SK-N-MC (cell line): ENCODE measurements around the gene PLPPR2.
"Not testable (repeated sequence)": the region's sequence is repeated elsewhere in the genome, so short reads cannot be mapped to it uniquely, and the experiment has no call there.

Experiments
- DNase-seq: peaks from one replicate; pipeline ENCODE4 v3.0.0-alpha.2; 2011; ENCODE audit warnings: low read depth, low spot score
- H3K27ac ChIP-seq: fragments of 200-600 bp; sonication (generic); 2 replicates; pipeline ENCODE4 v1.5.1; 2016; ENCODE audit warnings: mixed run types
- H3K36me3 ChIP-seq: fragments of 200-600 bp; sonication (generic); 2 replicates; pipeline ENCODE4 v1.6.1; 2017; ENCODE audit warnings: antibody characterized with exemption, low read length, mixed read lengths; ENCODE audit not compliant: insufficient read depth
- H3K4me3 ChIP-seq: fragments of 200-600 bp; sonication (generic); 2 replicates; pipeline ENCODE4 v1.5.1; 2016
- H3K9ac ChIP-seq: fragments of 200-600 bp; sonication (generic); 2 replicates; pipeline ENCODE4 v1.8.0; 2017; ENCODE audit warnings: mixed run types, mixed read lengths; ENCODE audit not compliant: insufficient read length
- H3K9me3 ChIP-seq: fragments of 200-600 bp; sonication (generic); 2 replicates; pipeline ENCODE4 v1.6.1; 2017; ENCODE audit warnings: low read depth, mild to moderate bottlenecking, antibody characterized with exemption, low read length, moderate library complexity, mixed read lengths
- EZH2 ChIP-seq: fragments of 200-600 bp; sonication (generic); IDR thresholded peaks from one replicate; pipeline ENCODE4 v1.6.1; 2017; ENCODE audit warnings: antibody characterized with exemption
- FOXP2 ChIP-seq: optimal IDR thresholded peaks from 2 replicates; pipeline ENCODE3; 2011; ENCODE audit warnings: mild to moderate bottlenecking, moderate library complexity; ENCODE audit not compliant: insufficient read depth; ENCODE audit errors: extremely low read length, control extremely low read depth
- POLR2AphosphoS5 ChIP-seq: IDR thresholded peaks from 2 replicates; pipeline ENCODE4 v1.6.1; 2012; ENCODE audit warnings: mild to moderate bottlenecking, low read depth, low read length, borderline replicate concordance

The PLPPR2 gene

GRCh38 chr19:11373885-11374432, 18.7 kb downstream of the PLPPR2 start:
- no peak for TF ChIP-seq FOXP2
- TF ChIP-seq EZH2: no peak
- no peak for TF ChIP-seq POLR2AphosphoS5
- H3K27ac ChIP-seq: no peak overlapping the region
- peaks cover 6% of the 10 kb centered on the region; the same call in 1 of the 2 replicates for H3K36me3 ChIP-seq
- H3K9me3 ChIP-seq: no peaks in the 10 kb centered on the region
- no peak for DNase-seq
- peak overlapping the region; percentile 92 for H3K4me3 ChIP-seq
- H3K9ac ChIP-seq: no peak overlapping the region

- peak within 1 kb of the TSS; percentile 94 for H3K27ac ChIP-seq
- H3K9me3 ChIP-seq: no peaks in the 10 kb centered on the region
- peak within 1 kb of the TSS; percentile 92 for H3K4me3 ChIP-seq
- peak; percentile 98 for DNase-seq
- peak within 1 kb of the TSS; percentile 92 for H3K9ac ChIP-seq
- TF ChIP-seq FOXP2: peak; percentile 6
- peak; percentile 66; the same call in 1 of the 2 replicates for TF ChIP-seq POLR2AphosphoS5
- TF ChIP-seq EZH2: no peak
- peaks cover 6% of the 10 kb centered on the region; the same call in 1 of the 2 replicates for H3K36me3 ChIP-seq
Observed at GRCh38 chr19:11374433-11375142, 19.4 kb downstream of the PLPPR2 start, which contains the start of gene SWSAP1. Gene SWSAP1, plus strand, starts transcription at chr19:11374666. Its CDS starts 15 bp downstream, at chr19:11374681.

DNA sequence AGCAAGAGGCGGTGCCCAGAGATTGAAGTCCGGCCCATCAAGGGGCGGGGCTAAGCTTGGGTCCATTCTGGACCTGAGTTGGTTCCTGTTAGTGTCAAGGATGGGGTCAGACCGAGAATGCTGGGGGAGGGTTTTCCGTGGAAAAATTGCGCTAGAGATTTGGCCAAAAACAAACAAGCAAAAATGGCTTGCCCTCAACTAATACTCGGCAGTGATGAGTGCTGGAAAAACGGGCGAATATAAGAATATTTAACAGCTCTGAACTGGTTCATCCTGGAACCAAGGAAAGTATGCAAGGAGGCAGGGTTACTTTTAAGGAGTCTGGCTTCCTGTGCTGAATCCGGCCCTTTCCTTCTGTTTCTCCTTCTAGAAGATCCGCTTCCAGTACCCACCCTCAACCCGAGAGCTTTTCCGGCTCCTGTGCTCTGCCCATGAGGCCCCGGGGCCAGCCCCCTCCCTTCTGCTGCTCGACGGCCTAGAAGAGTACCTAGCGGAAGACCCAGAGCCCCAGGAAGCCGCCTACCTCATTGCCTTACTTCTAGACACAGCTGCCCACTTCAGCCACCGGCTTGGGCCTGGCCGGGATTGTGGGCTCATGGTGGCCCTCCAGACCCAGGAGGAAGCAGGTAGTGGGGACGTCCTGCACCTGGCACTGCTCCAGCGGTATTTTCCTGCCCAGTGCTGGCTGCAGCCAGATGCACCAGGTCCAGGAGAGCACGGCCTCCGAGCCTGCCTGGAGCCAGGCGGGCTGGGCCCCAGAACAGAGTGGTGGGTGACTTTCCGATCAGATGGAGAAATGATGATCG, 20.1 kb downstream of the PLPPR2 start:
- Histone ChIP-seq H3K36me3 (peaks cover 6% of the 10 kb centered on the region; the same call in 1 of the 2 replicates), H3K27ac (peak overlapping the region; percentile 76; the same call in 1 of the 2 replicates), H3K9ac (peak overlapping the region; percentile 48), H3K4me3 (peak overlapping the region; percentile 92), H3K9me3 (no peaks in the 10 kb centered on the region)
- DNase-seq: no peak
- TF ChIP-seq POLR2AphosphoS5 (no peak), FOXP2 (no peak), EZH2 (no peak)

- no peak overlapping the region for H3K4me3 ChIP-seq
- H3K9me3 ChIP-seq: no peaks in the 10 kb centered on the region
- peak overlapping the region; percentile 22; the same call in 1 of the 2 replicates for H3K27ac ChIP-seq
- DNase-seq: no peak
- peaks cover 6% of the 10 kb centered on the region; the same call in 1 of the 2 replicates for H3K36me3 ChIP-seq
- no peak overlapping the region for H3K9ac ChIP-seq
- no peak for TF ChIP-seq EZH2
- no peak for TF ChIP-seq POLR2AphosphoS5
- TF ChIP-seq FOXP2: no peak
Observed at GRCh38 chr19:11377237-11377636, 22.0 kb downstream of the PLPPR2 start.

- H3K9me3 ChIP-seq: no peaks in the 10 kb centered on the region
- H3K4me3 ChIP-seq: no peak overlapping the region
- TF ChIP-seq EZH2 (no peak), POLR2AphosphoS5 (no peak), FOXP2 (no peak)
- no peak for DNase-seq
- H3K9ac ChIP-seq: no peak overlapping the region
- H3K27ac ChIP-seq: no peak overlapping the region
- H3K36me3 ChIP-seq: peaks cover 6% of the 10 kb centered on the region; the same call in 1 of the 2 replicates
Observed at GRCh38 chr19:11377756-11378155, 22.5 kb downstream of the PLPPR2 start.

- Histone ChIP-seq H3K9me3 (no peaks in the 10 kb centered on the region), H3K9ac (no peak overlapping the region), H3K36me3 (peaks cover 6% of the 10 kb centered on the region; the same call in 1 of the 2 replicates), H3K27ac (no peak overlapping the region), H3K4me3 (no peak overlapping the region)
- DNase-seq: no peak
- TF ChIP-seq EZH2: no peak
- no peak for TF ChIP-seq FOXP2
- TF ChIP-seq POLR2AphosphoS5: no peak
Observed at GRCh38 chr19:11378319-11379189, 23.3 kb downstream of the PLPPR2 start.

GRCh38 chr19:11379269-11379845, 24.1 kb downstream of the PLPPR2 start:
- DNase-seq, H3K9ac ChIP-seq, H3K27ac ChIP-seq, H3K36me3 ChIP-seq, H3K4me3 ChIP-seq, H3K9me3 ChIP-seq: not testable (repeated sequence)
